Stimulated activated CD4-positive, alpha-beta T cell treated with anti-CD3 and anti-CD28 coated beads, Interleukin-1b, Interleukin-23, amount 100 ng/mL, for 48 hours (primary cell): ENCODE measurements around the gene INPP5D.
"Not testable (repeated sequence)": the region's sequence is repeated elsewhere in the genome, so short reads cannot be mapped to it uniquely, and the experiment has no call there.

Experiments used
- DNase-seq: peaks from one replicate; pipeline ENCODE4 v3.0.0-alpha.2; 2020

The INPP5D gene

DNA sequence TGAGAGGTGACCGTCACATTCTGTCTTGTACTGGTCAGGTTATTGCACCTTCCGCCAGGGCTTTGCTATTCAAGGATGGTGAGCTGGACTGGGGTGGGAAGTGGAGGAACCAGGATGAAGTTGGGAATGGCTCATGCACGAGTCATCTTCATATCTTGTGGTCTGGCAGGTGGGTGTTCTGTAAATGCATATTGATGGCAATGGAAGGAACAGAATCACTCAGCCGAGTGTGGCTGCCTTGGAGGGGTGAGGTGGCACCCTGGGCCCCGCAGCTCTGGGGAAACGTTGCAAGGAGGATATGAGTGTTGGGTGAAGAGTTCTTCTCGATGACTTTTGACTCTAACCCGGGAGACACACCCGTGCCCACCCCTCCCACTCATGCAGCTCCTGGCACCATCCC is 26.5 kb upstream of the INPP5D start:
- DNase-seq = peak; percentile 53

DNA sequence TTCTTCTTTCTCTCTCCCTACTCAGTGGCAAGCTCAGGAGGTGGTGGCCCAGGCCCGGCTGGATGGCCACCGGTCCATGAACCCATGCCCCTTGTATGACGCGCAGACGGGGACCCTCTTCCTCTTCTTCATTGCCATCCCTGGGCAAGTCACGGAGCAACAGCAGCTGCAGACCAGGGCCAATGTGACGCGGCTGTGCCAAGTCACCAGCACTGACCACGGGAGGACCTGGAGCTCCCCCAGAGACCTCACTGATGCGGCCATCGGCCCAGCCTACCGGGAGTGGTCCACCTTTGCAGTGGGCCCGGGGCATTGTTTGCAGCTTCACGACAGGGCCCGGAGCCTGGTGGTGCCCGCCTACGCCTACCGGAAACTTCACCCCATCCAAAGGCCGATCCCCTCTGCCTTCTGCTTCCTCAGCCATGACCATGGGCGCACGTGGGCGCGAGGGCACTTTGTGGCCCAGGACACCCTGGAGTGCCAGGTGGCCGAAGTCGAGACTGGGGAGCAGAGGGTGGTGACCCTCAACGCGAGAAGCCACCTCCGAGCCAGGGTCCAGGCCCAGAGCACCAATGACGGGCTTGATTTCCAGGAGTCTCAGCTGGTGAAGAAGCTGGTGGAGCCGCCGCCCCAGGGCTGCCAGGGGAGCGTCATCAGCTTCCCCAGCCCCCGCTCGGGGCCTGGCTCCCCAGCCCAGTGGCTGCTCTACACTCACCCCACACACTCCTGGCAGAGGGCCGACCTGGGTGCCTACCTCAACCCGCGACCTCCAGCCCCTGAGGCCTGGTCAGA is 25.9 kb upstream of the INPP5D start:
- no peak for DNase-seq

DNA sequence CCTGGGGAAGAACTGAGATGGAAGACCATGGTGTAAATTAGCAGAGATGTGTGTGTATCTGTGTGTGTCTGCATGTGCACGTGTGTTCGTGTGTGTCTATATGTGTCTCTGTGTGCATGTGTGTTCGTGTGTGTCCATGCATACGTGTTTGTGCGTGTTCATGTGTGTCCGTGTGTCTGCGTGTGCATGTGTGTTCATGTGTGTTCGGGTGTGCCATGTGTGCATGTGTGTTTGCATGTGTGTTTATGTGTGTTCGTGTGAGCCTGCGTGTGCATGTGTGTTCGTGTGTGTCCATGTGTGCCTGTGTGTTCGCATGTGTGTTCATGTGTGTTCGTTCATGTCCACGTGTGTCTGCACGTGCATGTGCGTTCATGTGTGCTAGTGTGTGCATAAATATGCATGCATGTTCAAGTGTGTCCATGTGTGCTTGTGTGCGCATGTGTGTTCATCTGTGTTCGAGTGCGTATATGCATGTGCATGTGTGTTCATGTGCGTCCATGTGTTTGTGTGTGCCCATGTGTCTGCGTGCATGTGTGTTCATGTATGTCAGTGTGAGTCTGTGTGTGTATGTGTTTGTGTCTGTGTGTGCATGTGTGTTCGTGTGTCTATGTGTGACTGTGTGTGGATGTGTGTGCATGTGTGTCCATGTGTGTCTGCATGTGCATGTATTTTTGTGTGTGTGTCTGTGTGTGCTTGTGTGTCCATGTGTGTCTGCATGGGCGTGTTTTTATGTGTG is 24.5 kb upstream of the INPP5D start:
- no peak for DNase-seq

DNA sequence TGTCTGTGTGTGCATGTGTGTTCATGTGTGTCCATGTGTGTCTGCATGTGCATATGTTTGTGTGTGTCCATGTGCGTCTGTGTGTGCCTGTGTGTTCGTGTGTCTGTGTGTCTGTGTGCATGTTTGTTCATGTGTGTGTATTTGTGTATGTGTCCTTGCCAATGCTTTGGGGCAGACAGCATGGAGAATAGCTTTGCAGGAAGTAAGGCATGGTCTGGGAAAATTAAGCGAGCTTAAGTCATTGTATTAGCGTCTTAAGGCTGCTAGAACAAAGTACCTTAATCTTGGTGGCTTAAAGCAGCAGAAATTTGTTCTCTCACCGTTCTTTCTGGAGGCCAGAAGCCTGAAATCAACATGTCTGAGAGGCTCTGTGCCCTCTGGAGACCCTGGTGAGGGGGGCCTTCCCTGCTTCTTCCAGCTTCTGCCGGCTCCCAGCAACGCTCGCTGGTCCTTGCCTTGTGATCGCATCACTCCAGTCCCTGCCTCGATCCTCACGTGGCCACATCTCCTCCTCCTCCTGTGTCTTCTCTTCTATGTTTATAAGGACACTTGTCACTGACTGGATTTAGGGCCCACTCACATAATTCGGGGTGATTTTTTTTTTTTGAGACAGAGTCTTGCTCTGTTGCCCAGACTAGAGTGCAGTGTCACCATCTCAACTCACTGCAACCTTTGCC is 23.8 kb upstream of the INPP5D start:
- DNase-seq = no peak

DNA sequence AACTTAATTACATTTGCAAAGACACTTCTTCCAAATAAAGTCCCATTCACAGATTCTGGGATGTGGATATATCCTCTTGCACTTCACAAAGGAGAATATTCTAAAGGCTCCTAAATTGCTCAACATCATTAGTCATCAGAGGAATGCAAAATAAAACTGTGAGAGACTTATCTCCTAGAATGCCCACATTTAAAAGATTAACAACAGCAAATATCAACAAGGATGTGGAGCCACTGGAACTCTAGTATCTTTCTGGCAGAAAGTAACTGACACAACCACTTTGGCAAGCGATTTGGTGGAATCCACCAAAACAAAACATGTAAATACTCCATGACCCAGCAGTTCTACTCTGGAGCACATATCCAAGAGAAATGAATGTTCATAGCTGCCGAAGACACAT is 23.1 kb upstream of the INPP5D start:
- DNase-seq = no peak

DNA sequence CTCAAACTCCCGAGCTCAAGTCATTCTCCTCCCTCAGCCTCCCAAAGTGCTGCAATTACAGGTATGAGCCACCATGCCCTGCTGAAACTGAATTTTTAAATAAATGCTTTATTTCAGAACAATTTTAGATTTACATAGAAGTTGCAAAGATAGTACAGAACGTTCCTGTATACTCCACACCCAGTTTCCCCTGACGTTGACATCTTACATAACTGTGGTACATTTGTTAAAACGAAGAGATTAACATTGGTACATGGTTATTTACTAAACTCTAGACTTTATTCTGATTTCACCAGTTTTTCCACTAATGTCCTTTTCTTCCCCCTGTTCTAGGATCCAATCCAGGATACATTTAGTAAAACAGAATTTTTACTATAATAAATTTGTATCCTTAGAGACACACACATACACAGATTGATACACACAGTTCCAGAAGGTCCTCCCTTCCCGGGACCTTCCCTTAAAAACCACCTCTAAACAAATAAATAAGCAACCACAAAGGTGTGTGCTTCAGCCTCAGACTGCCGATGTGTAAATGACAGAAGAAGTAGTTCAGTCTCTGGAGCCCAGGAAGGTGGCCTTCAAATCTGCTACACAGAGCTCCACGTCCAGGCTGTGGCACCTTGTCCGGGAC is 20.8 kb upstream of the INPP5D start:
- no peak for DNase-seq

DNA sequence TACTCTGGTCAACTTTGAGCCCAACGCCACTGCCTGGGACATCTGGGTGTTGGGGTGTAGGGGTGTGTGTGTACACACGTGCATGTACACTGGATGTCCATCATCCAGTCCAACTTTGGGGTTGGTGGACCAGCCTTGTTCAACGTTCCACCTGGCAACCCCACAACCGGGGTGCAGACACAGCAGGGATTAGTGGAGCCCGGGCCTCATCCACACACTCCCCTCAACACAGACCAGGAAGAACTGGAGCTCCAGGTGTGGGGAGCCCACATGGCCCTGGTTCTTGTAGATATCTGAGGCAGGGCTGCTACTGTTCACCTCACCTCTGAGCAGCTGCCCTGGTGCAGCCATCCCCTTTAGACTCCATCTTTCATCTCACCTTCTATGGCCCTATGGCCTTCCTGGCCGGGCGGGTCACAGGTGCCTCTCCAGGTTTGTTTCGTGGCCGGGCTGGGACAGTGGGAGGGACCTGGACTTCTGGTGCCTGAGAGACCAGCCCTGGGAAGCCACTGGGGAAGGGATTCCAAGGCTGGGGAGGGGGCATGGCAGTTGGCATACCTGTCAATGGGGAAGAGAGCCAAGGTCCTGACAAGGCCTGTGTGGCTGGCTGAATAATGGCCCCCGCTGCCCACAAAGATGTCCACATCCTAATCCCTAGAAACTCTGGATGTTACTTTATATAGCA is 20.2 kb upstream of the INPP5D start:
- no peak for DNase-seq

DNA sequence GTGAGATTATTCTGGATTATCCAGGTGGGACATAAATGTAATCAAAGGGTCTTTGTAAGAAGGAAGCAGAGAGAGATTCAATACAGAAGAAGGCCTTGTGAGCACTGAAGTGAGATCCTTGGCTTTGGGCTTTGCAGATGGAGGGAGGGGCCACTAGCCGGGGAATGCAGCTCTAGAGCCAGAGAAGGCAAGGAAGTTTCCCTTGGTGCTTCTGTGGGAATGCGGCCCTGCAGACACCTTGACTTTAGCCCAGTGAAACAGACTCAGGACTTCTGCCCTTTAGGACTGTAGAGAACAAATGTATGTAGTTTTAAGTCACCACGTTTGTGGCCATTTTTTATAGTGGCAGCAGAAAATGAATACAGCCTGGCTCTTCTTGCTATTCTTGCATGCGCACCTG is 19.6 kb upstream of the INPP5D start:
- no peak for DNase-seq

DNA sequence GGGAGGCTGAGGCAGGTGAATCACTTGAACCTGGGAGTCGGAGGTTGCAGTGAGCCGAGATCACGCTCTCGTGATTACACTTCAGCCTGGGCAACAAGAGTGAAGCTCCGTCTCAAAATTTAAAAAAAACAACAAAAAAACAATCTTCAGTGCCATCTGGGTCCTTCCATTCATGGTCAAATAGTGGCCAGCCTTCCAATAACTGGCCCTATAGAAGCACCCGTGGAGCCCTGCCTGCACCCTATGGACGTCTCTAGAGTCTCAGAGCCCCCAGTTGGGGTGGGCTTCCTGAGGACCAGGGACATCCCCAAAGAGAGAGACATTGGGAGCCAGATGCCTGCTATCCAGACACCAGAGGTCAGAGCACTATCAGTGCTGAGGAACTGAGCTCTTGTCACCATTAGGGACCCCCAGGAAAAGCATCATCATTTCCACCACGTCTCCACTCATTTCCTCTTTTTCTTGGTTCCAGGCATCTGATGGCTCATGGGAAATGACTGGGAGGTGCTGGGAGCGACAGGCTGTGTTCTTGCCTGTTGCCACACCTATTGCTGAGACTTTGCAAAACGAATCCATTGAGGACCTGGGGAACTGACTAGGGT is 18.3 kb upstream of the INPP5D start:
- DNase-seq = no peak

DNA sequence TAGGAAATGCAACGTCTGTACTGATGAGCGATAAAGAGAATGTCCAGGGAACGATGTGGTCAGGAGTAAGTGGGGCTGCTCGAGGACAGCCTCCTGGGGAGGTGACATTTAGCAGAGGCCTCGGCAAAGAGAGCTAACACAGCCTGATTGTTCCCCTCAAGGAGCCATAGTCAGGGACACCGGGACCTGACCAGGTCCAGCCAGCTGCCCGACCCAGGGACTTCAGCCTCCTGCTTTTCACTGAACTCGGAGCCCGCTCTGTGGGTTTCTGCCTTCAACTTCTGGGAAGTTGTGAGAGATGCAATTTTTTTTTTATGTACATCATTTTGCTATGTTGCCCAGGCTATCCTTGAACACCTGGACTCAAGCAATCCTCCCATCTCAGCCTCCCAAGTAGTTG is 17.6 kb upstream of the INPP5D start:
- DNase-seq = no peak

DNA sequence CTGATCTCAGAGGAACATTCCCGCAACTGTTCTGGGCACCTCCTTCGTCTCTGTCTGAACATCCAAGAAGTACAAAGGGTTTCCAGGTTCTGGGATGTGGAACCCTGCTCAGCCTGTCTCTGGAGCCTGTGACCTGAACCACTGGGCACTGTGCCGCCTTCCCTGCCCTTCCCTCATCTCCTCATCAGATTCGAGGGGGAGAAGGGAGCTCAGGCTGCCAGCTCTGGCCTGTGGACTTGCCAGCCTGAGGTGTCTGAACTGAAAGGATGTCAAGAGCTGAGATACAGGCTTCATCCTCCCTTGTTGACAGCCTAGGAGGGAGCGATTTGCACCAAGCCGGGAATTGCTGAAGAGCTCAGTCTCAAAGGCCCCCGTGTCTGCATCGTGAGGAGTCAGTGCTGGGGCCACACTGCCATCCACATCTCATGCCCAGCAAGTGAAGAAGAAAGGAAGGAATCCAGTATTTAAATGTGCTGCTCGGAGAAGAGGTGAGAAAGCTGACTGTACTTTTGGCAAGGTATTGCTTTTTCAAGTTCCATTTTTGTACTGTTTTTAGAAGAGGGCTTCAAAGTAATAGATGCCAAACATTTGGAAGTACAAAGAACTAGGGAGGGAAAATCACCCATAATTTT is 15.1 kb upstream of the INPP5D start:
- no peak for DNase-seq

DNA sequence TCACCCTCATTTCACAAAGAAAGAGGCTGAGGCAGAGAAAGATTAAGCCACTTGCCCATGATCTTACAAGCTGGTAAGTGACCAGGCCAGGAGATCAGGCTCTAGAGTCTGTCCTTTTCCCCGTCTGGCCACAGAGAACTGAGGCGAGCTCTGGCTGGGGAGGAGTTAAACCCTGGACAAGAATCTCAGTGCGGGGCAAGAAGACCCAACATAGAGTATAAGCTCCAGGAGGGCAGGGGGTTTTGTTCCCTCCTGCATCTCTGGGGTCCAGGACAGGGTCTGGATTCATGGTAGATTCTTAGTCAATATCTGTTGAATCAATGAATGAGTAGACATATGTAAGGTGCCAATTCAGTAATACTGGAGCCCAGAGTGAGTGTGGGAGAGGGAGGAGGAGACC is 12.9 kb upstream of the INPP5D start:
- DNase-seq = no peak

DNA sequence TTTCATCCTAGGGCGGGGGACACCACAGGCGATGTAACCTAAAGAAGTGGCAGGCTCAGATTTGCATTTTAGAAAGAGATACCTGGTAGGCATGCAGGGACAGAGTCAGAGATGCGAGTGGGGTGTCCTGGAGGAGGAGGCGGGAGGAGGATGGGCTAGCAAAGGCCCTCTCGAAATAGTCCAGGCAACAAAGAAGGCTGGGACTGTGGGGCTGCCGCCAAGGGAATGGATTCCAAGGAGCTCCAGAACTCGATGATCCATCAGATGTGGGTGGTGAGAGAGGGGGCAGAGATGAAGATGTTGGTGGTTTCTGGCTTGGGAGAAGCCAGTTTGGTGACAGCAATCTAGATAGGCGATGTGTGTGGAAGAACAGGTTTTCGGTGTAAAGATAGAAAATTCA is 12.5 kb upstream of the INPP5D start:
- no peak for DNase-seq

DNA sequence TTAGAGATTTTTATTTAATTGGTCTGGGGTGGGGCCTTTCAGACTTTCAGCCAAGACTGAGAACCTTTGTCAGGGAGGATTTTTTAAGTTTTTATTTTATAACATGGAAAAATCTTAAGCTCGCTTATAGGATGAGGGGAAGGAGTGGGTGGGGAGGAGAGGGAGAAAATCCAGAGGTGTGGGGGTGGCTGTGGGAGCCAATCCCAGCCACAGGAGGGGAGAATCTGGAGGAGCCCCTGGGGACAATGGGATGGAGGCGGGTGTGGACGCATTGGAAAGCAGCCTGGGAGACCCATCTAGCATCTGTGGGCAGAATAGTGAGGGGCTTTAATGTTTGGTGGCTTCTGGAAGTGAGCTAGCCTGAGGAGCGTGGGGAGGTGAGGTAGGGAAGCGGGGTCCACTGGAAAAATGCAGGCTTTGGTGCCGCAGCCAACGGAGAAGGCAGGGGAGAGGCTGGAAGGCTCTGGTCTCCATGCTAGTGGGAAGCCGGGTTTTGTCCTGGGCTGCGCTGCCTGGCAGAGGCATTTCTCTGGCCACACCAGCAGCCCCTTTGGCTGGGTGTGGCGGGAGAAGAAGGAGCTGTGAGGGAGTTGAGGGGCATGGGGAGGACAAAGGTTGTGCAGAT is 11.5 kb upstream of the INPP5D start:
- DNase-seq = no peak

DNA sequence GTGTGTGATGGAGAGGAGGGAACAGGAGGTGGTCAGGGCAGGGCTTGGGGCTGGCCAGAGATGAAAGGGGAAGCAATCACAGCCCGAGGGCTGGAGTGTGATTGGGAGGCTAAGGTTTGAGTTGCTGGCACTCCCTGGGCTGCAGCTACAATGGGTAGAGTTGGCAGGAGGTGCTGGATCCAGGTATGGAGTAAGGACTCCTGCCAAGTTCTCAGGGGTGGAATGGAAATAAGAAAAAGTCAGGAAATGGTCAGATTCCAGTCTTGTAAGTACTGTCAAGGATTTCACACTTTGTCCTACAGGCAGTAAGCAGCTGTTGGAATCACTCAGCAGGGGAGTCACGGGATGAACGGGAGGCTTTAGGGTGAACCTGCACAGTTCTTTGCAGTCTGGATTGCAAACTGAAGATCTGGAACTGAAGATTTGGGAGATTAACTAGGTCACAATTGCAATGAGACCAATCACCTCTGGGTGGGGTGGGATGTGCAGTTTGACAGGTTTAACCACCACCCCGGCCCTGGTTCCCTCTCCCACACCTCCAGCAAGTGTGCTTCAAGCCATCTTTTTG is 10.9 kb upstream of the INPP5D start:
- no peak for DNase-seq

DNA sequence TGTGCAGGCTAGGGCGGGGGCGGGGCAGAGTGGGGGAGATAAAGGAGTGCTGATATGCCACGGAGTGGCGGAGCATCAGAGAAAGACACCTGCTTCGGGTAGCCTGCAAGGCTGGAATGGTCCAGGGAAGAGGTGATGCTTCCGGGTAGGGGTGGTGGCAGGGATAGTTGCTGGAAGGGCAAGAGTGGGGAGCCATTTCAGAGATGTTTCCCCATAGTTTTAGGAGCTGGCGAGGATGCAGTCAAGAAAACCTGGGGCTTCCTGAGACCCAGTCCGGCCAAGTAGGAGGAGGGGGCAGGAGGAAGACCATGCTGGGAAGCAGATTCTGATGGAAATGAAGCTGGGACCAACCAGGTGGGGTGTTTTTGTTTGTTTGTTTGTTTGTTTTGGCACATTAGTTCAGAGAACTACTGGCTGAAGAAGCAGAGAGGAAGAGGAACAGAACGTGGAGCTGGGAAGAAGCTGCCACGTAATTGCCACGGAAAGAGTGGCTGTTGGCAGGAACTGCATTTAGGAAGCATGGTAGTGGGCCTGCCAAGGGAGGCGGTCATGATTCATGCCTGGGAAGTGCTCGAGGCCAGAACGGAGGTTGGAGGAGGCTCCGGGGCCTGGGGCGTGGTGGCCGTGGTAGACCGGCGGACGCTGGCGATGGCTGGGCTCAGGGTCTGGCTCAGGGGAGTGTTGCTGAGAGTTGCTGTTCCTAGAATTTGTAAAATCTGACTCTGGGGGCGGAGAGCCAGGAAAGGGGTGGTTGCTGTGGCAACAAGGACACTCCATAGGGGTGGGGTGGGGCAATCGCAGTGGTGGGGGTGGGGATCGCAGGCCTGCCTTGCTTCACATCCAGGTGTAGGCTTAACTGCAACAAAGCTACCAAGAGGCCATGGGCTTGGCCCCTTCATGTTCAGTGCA is 8.6 kb upstream of the INPP5D start:
- no peak for DNase-seq

DNA sequence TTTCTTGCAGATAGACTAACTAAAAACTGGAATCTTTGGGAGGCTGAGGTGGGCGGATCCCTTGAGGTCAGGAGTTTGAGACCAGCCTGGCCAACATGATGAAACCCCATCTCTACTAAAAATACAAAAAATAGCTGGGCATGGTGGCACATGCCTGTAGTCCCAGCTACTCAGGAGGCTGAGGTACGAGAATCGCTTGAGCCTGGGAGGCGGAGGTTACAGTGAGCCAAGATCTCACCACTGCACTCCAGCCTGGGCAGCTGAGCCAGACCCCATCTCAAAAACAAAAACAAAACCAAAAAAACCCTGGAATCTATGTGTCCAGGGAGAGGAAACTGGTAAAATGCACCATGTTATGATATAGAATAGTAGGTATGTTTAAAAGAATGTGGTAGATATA is 7.6 kb upstream of the INPP5D start:
- DNase-seq = not testable (repeated sequence)

DNA sequence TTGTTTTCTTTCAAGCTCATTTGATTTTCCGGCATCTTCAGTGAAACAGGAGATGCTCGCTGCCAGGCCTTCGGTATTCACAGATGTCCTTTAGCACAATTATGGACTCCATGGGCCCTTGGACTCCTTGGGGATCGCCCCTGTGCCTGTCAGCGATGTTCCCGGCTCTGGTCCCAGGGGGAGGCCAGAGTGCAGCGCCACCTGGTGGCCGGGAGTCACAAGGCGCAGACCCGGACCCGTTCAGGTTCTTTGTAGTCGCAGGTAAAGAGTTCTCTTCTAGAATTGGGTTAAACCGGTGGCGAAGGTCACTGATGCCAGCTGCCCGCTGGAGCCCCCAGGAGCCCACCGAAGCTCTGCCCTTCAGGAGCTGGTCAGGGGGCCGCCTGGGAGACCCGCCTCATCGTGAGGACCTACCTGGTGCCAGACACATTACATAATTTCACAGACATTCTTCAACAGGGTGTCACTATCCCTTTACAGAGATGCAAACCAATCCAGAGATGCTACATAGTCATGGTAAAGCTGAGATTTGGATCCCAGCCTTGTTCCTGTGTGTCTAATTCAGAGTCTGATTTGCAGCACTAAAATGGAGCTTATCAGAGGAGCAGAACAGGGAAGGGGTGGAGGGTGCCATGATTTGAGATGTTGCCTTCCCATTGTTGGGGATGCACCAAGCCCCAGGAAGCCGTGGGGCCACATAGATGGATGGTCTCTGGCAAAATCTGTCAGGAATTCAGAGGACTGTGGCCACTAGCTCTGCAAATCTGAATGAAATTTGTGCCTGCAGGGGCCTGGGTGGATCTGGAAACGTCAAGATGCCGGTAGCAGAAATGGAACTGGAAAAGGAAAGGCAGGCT is 6.0 kb upstream of the INPP5D start:
- DNase-seq = peak; percentile 73

DNA sequence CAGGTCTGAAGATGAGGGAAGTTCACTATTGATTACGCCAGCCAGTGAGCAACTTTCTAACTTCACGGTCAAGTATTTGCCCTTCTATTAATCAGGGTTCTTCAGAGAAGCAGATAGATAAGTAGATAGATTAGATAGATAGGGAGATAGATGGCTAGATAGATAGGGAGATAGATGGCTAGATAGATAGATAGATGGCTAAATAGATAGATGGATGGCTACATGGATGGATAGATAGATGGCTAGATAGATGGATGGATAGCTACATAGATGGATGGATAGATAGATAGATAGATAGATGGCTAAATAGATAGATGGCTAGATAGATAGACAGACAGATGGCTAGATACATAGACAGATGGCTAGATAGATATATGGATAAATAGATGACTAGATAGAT is 4.8 kb upstream of the INPP5D start:
- DNase-seq = no peak
